B cell (primary cell): ENCODE data around the gene DRD2. TPM values are rescaled to one million over a fixed set of nuclear protein-coding genes. Genes with fewer than 3 reads are reported as not detected.

Experiments
- ATAC-seq: fragments of 200-7000 bp; cut with Tn5 transposase; one replicate; pipeline ENCODE4 v1.10.0; 2021; ENCODE audit warnings: low read depth, mild to moderate bottlenecking, moderate number of reproducible peaks, moderate library complexity
- CTCF ChIA-PET: fragments of 350-600 bp; sonication (Branson Sonifier 250); formaldehyde crosslinking; loops from one replicate; lab custom pipeline; 2021; ENCODE audit warnings: antibody characterized with exemption, inconsistent platforms; lab: Charles Lee
- POLR2A ChIA-PET: fragments of 350-600 bp; sonication (Branson Sonifier 250); formaldehyde crosslinking; loops from one replicate; lab custom pipeline; 2021; ENCODE audit warnings: antibody characterized with exemption; lab: Charles Lee
- DNase-seq: peaks from one replicate; pipeline ENCODE4 v3.0.0; 2013
- H2AFZ ChIP-seq: 2 replicates; pipeline ENCODE4 v1.6.1; 2012; ENCODE audit warnings: mild to moderate bottlenecking, low read depth, low read length; ENCODE audit not compliant: insufficient read depth, poor library complexity, severe bottlenecking
- H3K27ac ChIP-seq, 2 donors: 1 replicate in 1 of 2; 2 replicates in 1 of 2; pipeline ENCODE4 v1.5.1; 2012 to 2013; ENCODE audit warnings: low read length in 2 of 2, mild to moderate bottlenecking in 2 of 2, moderate library complexity in 1 of 2
- H3K27me3 ChIP-seq, 4 experiments: fragments of 200-600 bp in 1 of 4; sonication (generic) in 1 of 4; replicated peaks in 1 of 4; 1 replicate in 2 of 4; 2 replicates in 2 of 4; pipeline versions ENCODE4 v1.6.1 to v1.7.0; 2013 to 2016; ENCODE audit warnings: low read length in 3 of 4, mild to moderate bottlenecking in 2 of 4, mixed read lengths in 1 of 4, moderate library complexity in 1 of 4; ENCODE audit not compliant: insufficient read depth in 4 of 4, control insufficient read depth in 3 of 4; ENCODE audit errors: control extremely low read depth in 1 of 4
- H3K36me3 ChIP-seq, 2 experiments: replicated peaks in 1 of 2; 1 replicate in 1 of 2; 2 replicates in 1 of 2; pipeline versions ENCODE4 v1.6.1 to v1.7.1; 2013; ENCODE audit warnings: low read length in 1 of 2; ENCODE audit not compliant: insufficient read depth in 2 of 2, control insufficient read depth in 1 of 2; ENCODE audit errors: control extremely low read depth in 1 of 2, extremely low read depth in 1 of 2
- H3K4me1 ChIP-seq, 2 donors: fragments of 200-600 bp in 1 of 2; sonication (generic) in 1 of 2; 1 replicate in 1 of 2; 2 replicates in 1 of 2; pipeline versions ENCODE4 v1.5.1 to v1.6.1; 2013 to 2017; ENCODE audit warnings: low read length in 2 of 2; ENCODE audit not compliant: control insufficient read depth in 2 of 2, insufficient read depth in 2 of 2
- H3K4me2 ChIP-seq: replicated peaks from 2 replicates; pipeline ENCODE3; 2012; ENCODE audit warnings: mild to moderate bottlenecking, low read depth, low read length; ENCODE audit not compliant: poor library complexity, severe bottlenecking
- H3K4me3 ChIP-seq, 5 experiments: fragments of 200-600 bp in 1 of 5; sonication (generic) in 1 of 5; 1 replicate in 3 of 5; 2 replicates in 2 of 5; pipeline versions ENCODE4 v1.5.1 to v1.7.0; 2011 to 2016; ENCODE audit warnings: low read length in 4 of 5, mild to moderate bottlenecking in 4 of 5, low read depth in 2 of 5, control low read depth in 1 of 5, moderate library complexity in 1 of 5; ENCODE audit not compliant: insufficient read depth in 1 of 5; ENCODE audit errors: control extremely low read depth in 1 of 5, extremely low read depth in 1 of 5
- H3K79me2 ChIP-seq: fragments of 200-600 bp; sonication (generic); one replicate; pipeline ENCODE4 v1.6.0; 2016; ENCODE audit warnings: low read length; ENCODE audit not compliant: control insufficient read depth, insufficient read depth
- H3K9ac ChIP-seq: fragments of 200-600 bp; sonication (generic); 2 replicates; pipeline ENCODE4 v1.6.1; 2017; ENCODE audit warnings: mild to moderate bottlenecking, low read length, moderate library complexity
- H3K9me3 ChIP-seq, 3 donors: one replicate each; pipeline versions ENCODE4 v1.6.1 to v1.7.1; 2013; ENCODE audit warnings: low read length in 2 of 3; ENCODE audit not compliant: control insufficient read depth in 2 of 3, insufficient read depth in 1 of 3; ENCODE audit errors: control extremely low read depth in 1 of 3
- H4K20me1 ChIP-seq: 2 replicates; pipeline ENCODE4 v1.6.0; 2012; ENCODE audit warnings: mild to moderate bottlenecking, low read length; ENCODE audit not compliant: insufficient read depth, control insufficient read depth, poor library complexity, severe bottlenecking
- H3K27ac Mint-ChIP-seq: one replicate; pipeline ENCODE4 v1.8.0; 2021; ENCODE audit warnings: mixed read lengths
- H3K27me3 Mint-ChIP-seq: one replicate; pipeline ENCODE4 v1.8.0; 2021; ENCODE audit warnings: mixed read lengths
- H3K4me1 Mint-ChIP-seq: one replicate; pipeline ENCODE4 v1.8.0; 2021; ENCODE audit warnings: mixed read lengths
- H3K4me3 Mint-ChIP-seq: one replicate; pipeline ENCODE4 v1.8.0; 2021; ENCODE audit warnings: mixed read lengths
- H3K9me3 Mint-ChIP-seq: one replicate; pipeline ENCODE4 v1.8.0; 2022; ENCODE audit warnings: mixed read lengths; ENCODE audit not compliant: insufficient read depth
- CTCF ChIP-seq: fragments of 200-600 bp; IDR thresholded peaks from one replicate; pipeline ENCODE4 v1.8.0; 2022; ENCODE audit warnings: antibody characterized with exemption, mild to moderate bottlenecking
- EZH2 ChIP-seq: IDR thresholded peaks from 2 replicates; pipeline ENCODE4 v1.6.1; 2012; ENCODE audit warnings: borderline replicate concordance, low read depth, mild to moderate bottlenecking, moderate library complexity, low read length; ENCODE audit not compliant: insufficient read depth, poor library complexity, severe bottlenecking
- WGBS: methylation state at CpG from one replicate; pipeline ENCODE4 v1.1.5; 2013; ENCODE audit warnings: missing lambda C conversion rate; ENCODE audit not compliant: insufficient coverage; 5-methylcytosine and 5-hydroxymethylcytosine counted together
- intact Hi-C: fragments of 100-400 bp; cut with micrococcal nuclease; formaldehyde crosslinking; loops from one replicate; pipeline ENCODE4 v1.10.0; 2022
- polyA plus RNA-seq: library from polyadenylated mRNA; depleted of rRNA; stranded (reverse); fragments of >200 nt; gene quantifications from 2 replicates; pipeline ENCODE4 v1.2.3, GENCODE V29; 2012
- total RNA-seq, 2 donors: library from RNA; stranded (reverse); fragments of 120-200 nt in 1 of 2; gene quantifications; 1 replicate in 1 of 2; 2 replicates in 1 of 2; pipeline versions ENCODE4 v1.2.3 to v1.2.4, GENCODE V29; 2013 to 2022

DRD2 gene
- total and polyA plus RNA-seq, 2 donors (not counting 1 experiment from before 2014, with no cell fraction given), result not detected

GRCh38 chr11:113497066-113497910, 22.1 kb upstream of the DRD2 start:
- Histone ChIP-seq H3K4me1 (no peaks in the 10 kb centered on the region), H3K9me3 (no peaks in the 10 kb centered on the region), H2AFZ (no peak overlapping the region), H3K27ac (no peak overlapping the region), H3K79me2 (no peaks in the 10 kb centered on the region), H3K9ac (no peak overlapping the region), H3K4me2 (no peak overlapping the region), H3K27me3 (no peaks in the 10 kb centered on the region), H4K20me1 (no peaks in the 10 kb centered on the region), H3K4me3 (no peak overlapping the region), H3K36me3 (no peaks in the 10 kb centered on the region)
- intact Hi-C loops, result no loop called here
- Mint-ChIP-seq H3K9me3 (no peaks in the 10 kb centered on the region), H3K27ac (no peak overlapping the region), H3K4me3 (no peak overlapping the region), H3K4me1 (peaks cover 9% of the 10 kb centered on the region), H3K27me3 (peaks cover 11% of the 10 kb centered on the region)
- WGBS, result no CpG with 5 or more reads among the region's 4 CpGs
- ChIA-PET CTCF (no interaction called here), POLR2A (no interaction called here)
- ATAC-seq (no peak), DNase-seq (no peak)
- TF ChIP-seq EZH2, result no peak
- no peak for TF ChIP-seq CTCF

GRCh38 chr11:113496026-113496651, 20.9 kb upstream of the DRD2 start:
- intact Hi-C loops, result no loop called here
- no peak overlapping the region for H3K27ac ChIP-seq
- no peaks in the 10 kb centered on the region for H3K9me3 ChIP-seq
- Mint-ChIP-seq H3K9me3 (no peaks in the 10 kb centered on the region), H3K27me3 (peaks cover 11% of the 10 kb centered on the region), H3K27ac (no peak overlapping the region), H3K4me1 (peaks cover 9% of the 10 kb centered on the region), H3K4me3 (no peak overlapping the region)
- TF ChIP-seq CTCF (no peak), EZH2 (no peak)
- DNase-seq, result no peak
- 72% methylated on average over 3 of the region's 3 CpGs for WGBS
- ChIA-PET CTCF (no interaction called here), POLR2A (no interaction called here)
- no peaks in the 10 kb centered on the region for H3K4me1 ChIP-seq
- ATAC-seq, result no peak
- peaks cover 0 to 2% (median 0%) of the 10 kb centered on the region in 4 experiments for H3K27me3 ChIP-seq
- no peaks in the 10 kb centered on the region for H3K79me2 ChIP-seq
- no peak overlapping the region for H3K4me2 ChIP-seq
- no peak overlapping the region for H2AFZ ChIP-seq
- H3K9ac ChIP-seq, result no peak overlapping the region
- no peak overlapping the region for H3K4me3 ChIP-seq
- no peaks in the 10 kb centered on the region for H4K20me1 ChIP-seq
- no peaks in the 10 kb centered on the region for H3K36me3 ChIP-seq
